GM21367 (cell line): ENCODE results near the gene TPCN2.

Experiments used
- ATAC-seq: cut with Tn5 transposase; IDR thresholded peaks from one replicate; pipeline ENCODE4 v1.9.1; 2021; ENCODE audit not compliant: unreplicated experiment

TPCN2 gene

DNA sequence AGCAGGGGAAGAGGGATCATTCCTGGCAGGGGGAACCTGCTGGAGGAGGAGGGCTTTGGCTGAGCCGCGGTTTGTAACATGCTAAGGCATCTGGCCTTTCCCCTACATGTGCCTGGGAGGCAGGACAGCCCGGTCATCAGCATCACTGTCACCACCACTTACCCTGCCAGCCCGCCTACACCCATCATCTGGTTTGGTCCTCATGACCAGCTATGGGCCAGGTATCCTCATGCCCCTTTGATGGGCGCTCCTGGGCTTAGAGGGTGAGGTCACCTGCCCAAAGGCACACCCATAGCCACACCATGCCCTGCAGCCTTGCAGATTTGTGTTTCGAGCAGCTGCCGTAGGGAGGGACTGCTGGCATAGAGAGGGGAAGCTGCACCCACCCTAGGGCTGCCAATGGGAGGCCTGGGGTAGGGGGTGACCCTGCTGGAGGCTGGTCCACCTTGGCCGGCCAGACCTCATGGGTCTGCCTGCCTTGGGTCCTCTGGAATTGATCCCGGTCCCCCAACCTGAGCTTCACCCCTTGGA is 38.3 kb upstream of the TPCN2 start:
- no peak for ATAC-seq

DNA sequence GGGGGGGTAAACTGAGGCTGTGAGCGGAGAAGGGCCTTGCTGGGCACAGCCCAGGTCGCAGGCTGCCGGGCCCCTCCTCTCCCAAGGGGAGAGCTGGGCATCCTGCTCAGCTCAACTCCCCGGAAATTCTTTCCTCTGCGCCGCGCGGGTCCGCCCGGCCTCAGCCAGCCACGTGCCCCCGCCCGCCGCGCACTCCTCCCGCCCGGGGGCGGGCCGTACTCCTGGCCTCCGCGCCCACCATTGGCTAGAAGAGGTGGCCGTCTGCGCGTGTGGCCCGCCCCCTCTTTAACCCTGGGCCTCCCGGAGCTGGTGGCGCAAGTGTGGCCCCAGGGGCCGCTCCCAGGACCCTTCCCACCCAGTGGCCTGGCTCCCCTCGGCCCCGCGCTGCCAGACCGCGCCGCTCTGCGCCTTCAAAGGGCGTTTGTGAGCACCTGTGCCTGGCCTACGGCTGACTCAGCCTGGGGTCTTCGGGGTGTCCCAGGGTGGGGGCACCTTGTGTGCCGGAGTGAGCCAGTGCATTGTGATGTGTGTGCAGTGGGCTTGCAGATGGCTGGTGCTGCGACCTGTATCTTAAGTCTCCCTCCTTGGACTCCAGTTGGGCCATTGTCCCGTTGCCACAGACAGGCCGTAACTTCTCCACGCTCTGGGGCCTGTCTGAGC is 37.6 kb upstream of the TPCN2 start:
- no peak for ATAC-seq

DNA sequence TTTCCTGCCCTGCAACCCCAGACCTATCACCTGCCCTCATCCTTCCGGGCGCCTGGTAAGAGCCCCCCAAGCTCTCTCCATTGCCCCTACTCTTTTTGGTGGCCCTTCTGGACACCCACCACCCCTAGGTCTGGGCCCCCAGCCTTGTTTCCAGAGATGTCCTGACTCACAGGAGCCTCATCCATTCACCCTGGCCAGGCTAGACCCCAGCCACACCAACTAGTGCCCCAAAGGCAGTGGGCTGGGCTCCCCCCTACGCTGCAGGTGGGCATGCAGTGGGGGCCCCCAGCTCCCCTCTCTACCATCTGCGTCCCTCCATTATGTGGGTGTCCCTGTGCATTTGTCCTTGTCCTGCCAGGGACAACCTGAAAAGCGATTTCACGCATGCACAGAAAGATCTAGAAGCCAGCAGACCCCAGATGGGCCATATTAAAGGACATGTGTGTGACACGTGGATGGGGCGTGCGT is 37.1 kb upstream of the TPCN2 start:
- no peak for ATAC-seq

DNA sequence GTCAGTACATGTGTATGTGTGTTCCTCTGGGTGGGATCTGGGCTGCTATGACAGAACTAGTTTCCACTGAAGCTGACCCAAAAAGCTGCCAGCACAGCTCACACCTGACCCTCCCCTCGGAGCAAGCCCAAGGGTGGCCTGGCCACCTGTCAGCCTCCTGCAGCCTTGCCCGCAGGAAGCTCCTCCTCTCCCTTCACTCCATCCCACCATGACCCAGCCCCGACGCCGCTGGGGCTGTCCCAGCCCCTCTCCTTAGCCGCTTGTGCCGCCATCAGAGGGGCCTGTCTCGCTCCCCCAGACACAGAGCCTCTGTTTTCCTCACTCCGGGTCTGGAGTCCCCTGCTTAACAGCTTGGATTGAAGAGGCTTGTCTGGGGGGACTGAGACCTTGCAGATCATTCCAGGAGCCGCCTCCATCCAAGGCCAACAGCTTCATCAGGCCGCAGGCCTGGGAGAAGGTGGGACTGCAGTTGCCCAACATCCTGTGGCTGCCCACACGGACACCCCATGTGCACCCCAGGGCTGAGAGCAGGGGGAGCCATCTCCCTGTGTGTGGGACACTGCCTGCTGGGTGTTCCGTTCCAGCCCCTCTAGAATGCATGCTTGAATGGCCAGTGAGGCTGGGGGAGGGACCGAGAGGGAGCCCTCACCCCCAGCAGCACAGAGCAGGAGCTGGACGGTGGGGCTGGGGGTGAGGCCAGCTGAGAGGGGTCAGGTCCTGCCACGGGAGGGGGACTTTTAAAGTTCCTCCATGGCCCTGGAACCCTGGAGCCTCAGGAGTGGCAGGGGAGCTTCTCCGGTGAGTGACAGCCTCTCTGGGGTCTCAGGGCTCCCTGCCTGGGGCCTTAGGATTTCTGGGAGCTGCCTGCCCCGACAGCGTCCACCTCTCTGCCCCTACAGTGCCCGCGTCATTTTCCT is 36.4 kb upstream of the TPCN2 start:
- ATAC-seq, result no peak

DNA sequence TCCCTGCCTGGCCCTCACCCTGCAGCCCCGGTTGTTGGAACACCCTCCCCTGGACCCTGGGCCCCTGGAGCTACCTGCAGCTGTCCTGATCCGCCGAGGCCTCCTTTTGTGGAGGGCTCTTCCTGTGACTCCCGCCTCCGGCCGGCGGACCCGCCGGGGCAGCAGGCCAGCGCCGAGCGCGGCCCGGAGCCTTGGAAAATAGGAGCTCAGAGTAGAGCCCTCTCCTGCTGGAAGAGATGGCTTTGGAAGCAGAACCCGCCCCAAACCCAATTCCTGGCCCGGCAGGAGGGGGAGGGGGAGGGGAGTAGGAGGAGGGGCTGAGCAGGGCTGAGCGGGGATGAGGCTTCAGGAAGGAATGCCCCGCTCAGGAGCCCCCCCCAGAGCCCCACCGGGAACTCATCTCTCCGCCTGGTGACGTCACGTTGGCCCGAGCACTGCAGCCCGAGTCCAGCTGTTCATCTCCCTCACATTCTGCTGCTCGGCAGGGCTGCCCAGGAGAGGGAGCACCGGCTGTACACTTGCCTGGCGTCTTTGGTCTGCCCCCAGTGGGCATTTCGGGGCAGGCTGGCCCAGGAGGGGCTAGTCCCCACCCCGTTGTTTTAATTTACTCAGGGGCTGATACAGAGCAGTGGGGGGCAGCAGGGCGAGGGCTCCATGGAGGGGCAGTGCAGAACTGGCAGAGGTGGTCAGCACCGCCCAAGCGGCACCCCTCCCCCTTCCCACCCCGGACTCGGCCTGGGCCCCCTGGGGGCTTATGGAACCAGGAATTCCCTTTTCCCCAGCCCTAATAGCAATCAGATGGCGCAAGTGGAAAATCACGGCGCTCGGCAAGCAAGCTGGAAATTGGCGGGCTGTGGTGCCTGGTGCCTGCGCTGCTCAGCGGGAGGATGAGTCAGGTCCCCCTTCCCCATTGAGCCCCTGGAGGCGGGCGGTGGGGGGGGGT is 35.5 kb upstream of the TPCN2 start, which contains the start of gene MRGPRF:
Gene MRGPRF, minus strand, starts transcription at position 238 of the 943 bp plus-strand sequence. CDS start 3,345 bp downstream, outside the sequence.
- no peak for ATAC-seq

DNA sequence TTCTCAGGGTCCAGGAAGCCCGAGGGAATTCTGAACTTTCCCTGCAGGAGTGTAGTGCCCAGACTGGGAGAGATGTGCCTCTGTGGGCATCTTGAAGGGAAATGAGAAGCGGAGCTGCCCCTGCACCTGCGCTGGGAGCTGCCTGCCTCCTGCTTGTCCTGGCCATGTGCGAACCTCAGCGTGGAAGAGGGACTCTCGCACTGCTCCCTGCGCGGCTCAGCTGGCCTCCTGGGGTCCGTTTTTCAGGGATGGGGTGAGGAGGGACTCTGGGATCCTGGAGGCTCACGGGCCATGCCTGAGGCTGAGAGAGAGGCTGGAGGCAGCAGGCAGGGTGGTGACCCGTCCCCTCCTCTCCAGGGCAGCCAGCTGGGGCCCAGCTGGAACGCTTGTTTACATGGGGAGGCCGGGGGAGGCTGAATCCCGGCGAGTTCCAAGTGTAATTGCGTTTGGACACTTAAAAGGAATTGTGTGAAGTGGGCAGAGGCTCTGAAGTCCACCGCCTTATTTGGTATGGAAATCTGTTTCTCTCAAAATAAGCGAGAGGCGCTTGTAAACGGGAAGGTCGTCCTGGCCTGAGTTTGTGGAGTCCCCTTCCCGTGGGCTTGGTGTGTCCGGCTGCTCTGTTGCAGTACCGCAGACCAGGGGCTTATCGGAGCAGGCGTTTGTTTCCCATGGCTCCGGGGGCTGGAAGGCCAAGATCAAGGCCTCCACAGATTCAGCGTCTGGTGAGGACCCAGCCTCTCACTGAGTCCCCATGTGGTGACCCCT is 34.5 kb upstream of the TPCN2 start:
- no peak for ATAC-seq

DNA sequence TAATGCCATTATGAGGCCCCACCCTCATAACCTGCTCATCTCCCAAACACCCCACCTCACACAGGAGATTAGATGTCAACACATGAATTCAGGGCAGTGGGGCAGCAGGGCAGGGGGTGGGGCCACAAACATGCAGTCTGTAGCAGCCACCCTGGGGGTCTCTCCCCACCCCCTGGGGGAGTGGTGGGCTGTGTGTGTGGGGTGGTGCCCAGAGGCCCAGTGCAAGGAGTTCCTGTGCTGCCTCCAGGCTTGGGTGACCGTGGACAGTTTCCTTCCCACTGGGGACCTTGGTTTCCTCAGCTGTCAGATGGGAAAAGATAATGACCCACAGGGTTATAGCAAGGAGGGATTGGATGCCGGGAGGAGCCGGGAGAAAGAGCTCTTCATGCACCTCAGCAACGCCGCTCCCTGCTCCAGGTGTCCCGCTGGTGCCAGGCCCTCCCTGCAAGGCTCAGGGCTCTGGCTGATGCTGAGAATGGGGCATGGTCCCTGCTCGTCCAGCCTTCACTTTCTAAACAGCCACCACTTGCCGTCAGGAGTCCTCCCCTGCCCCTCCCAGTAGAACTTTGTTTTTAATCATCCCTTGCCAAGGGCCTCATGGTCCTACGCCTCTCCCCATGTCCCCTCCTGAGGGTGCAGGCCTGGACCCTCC is 33.7 kb upstream of the TPCN2 start:
- no peak for ATAC-seq

DNA sequence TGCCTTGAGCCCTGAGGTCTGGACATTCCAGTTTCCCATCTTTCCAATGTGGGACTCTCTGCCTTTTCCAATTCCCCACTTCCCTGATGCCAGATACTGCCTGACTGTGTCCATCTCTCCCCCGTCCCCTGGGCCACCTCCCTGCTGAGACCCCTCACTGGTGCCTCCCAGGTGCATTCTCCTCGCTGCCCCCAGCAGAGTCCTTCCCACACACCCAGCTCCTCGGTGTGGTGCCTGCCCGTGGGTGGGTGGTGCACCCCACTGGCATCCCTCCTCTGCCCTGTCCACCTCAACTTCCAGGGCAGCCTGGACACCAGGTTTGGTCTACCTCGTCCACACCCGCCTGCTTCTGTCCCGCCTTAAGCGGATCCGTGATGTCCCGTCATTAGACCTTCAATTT is 30.8 kb upstream of the TPCN2 start:
- no peak for ATAC-seq

DNA sequence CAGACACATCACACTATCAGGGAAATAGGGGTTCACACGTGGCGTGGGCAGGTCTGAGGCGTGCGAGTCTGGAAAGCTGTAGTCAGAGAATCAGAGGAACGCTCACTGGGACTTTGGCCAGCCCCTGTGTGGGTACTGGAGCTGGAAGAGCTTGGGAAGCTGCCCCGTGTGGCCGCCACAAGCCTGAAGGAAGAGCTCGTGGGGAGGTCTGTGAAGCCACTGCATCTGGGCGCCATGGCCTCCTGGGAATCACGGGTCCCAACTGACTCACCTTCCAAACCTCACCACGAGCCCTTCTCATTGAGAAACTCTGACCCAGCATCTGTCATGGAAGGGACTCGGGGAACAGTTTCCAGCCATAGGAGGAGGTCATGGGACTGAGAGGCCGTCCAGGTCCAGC is 29.8 kb upstream of the TPCN2 start:
- ATAC-seq, result no peak

DNA sequence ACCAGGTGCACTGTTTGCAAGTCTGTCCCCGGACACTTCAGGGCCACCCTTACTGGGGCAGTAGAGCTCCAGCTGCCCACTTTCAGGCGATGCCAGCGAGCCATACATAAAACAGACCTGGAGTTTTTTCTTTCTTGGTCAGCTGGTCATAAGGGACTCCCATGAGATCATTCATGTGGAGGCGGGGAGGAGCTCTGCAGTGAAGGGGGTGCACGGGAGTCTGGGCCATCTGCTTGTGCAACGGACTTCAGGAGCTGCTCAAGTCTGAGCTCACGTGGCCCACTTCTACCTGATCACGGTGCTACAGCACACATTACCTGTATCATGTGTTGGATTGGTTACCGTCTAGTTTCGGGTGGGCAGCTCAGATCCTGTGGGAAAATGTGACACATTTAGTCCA is 26.5 kb upstream of the TPCN2 start:
- ATAC-seq, result no peak

DNA sequence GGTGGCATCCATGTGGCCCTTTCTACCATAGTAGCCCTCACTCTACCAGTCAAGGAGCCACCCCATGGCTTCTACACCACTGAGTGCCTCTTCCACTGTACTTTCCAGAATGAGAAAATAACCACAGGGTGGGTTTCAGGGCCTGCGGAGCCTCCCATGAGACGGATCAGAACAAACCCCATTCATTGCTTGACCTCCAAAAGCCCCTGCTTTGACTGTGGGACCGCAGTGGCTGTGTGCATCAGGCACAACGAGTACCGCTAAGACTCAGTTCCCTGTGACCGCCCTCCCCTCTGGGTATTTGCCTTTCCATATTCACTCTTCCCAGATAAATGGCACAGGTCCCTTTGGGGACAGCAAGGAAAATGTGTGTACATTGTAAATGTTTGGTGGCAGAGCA is 24.2 kb upstream of the TPCN2 start:
- no peak for ATAC-seq

DNA sequence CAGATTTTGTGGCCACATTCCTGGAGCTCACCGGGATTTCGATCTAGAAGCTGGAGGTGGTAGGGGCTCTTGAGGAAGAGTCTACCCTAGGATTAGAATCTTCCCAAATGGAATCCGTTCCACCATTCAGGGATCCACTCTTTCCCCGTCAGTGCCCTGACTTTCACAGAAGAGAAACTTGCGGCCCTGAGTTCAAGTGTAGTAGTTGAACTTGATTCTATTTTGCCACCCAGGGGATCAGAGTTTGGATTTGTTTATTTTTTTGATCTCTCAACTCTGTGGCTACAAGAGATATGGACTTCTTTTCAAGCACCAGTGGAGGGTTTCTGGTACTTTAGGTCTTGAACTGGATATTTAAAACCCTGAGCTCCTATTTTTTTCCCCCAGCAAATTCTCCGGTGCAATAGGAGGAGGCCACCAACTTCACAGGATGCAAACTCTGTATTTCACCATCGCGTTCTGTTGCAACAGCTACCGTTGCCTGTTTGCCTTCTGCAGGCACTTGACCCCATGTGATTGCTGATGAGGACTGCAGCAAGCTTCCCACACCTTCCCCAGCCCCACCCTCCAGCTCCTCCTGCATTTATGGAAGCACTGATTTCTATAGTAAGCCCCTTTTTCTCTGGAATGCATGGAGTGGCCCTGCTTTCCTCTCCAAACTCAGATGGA is 20.9 kb upstream of the TPCN2 start:
- no peak for ATAC-seq

DNA sequence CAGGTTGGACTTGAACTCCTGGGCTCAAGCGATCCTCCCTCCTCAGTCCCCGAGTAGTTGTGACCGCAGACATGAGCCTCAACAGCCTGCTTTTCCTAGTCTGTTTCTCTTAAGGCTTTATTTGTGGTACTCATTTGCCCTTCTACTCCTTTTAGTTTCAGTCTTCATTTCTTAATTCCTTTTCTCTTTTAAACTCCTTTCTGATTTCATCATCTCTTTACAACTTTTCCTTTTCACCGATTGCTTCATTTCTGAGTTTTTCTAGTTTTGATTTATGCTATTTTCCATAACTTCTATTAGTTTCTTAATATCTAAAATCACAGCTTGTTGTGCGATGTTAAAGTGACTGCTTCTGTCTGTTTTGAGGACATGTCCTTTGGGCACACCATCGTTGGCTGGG is 18.4 kb upstream of the TPCN2 start:
- ATAC-seq, result no peak

DNA sequence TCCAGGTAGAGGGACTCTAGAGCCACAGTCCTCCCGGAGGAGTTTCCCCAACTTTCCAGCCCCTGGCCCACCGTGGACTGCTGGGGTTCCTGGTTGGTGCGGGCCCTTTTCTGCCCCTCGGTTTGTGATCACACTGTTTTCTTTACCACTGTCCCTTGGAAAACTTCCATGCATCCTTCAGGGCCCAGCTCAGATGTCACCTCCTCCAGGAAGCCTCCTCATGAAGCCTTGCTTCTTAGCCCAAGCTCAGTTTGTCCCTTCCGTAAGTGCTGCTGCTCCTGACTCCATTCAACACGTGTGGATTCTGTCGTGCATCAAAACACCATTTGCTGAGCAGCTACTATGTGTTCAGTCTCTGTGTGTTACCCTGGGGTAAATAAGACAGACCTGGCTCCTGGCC is 15.9 kb upstream of the TPCN2 start:
- ATAC-seq, result no peak

DNA sequence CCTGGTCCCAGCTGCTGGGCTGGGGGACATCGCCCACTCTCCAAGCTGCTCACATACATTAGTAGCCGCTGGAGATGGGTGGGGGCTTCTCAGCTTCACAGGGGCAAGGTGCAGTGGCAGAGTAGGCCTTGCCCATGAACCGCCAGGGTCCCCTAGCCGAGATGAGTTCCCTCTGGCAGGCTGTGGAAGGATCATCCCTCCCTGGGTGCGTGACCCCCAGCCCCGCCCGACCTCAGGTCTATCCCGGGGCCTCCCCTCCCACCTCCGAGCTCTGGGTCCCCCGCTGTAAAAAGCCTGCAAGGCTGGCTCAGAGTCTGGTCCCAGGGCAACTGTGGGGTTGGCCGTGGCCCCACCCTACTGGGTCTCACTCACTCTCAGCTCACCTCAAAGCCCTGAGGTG is 15.3 kb upstream of the TPCN2 start:
- ATAC-seq, result no peak

DNA sequence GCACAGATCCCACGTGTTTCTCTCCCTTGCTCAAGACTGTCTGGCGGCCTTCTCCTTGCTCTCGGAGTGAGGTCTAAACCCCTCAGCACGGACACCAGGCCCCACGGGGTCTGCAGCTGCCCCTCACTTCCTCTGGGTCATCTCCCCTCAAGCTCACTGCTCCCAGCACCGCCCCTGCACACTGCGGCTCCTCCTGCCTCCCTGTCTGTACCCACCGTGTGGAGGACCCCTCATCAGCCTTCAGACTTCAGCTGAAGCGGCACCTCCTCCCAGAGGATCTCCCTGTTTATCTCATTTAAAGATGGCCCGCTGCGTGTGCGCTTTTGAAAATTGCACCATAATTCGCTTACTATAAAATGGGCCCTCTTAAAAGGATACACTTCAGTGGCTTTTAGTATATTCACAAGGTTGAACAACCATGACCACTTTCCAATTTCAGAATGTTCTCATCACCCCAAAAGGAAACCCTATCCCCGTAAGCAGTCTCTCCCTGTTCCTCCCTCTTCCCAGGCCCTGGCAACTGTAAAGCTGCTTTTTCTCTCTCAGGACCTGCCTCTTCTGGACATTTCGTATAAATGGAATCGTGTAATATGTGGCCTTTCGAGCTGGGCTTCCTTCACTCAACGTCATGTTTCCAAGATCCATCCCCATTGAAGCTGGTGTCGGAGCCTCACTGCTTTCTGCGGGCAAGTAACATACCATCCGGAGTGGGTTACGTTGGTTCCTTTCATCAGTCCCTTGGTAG is 14.4 kb upstream of the TPCN2 start:
- no peak for ATAC-seq

DNA sequence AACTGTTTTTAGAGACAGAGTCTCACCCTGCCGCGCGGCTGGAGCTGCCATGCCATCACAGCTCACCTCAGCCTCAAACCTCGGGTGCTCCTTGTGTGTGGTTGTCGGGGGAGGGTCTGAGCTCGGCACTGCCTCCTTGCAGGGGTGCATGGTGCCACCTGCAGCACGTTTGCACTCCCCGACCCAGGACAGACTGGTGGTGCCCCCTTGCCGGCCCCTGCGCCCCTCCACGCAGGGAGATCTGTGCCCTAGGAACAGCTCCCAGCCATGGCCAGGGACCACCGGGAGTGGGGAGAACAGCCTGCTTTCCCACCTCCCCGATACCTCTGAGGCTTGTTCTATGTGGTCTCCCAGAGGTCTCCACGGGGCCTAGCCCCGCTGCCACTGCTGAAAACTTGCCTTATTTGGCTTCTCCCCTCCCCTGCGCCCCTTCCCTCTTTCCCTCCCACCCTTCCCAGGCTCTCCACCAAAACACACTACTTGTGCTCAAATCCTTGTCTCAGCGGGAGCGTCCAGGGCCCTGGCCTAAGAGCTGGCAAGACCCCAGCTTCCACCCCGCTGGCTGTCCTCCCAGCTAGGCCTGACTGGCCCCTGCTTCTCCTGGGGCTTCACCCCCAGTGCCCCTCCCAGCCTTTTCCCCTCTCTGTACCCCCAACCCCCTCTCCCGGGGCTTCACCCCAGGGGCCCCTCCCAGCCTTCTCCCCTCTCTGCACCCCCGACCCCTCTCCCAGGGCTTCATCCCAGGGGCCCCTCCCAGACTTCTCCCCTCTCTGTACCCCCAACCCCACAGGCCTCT is 13.4 kb upstream of the TPCN2 start:
- no peak for ATAC-seq

DNA sequence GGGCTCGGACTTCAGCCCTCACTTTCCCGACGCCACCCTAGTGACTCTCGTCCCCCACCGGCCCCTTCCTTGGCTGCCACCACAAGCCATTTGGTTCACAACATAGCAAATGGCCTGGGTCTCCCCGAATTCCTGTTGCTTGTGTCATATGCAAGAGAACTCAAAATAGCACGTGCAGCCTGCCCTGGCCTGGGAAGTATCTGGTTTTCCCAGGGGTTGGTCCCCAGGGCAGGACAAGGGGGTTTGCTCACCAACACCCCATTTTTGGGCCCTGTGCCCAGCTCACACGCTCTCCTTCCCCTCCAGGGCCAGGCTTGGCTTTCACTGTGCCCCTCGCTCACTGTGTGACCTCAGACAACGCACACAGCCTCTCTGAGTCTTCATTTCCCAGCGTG is 12.8 kb upstream of the TPCN2 start:
- ATAC-seq, result no peak
